ENCODE results near the gene CCDC6.

CCDC6 gene

DNA sequence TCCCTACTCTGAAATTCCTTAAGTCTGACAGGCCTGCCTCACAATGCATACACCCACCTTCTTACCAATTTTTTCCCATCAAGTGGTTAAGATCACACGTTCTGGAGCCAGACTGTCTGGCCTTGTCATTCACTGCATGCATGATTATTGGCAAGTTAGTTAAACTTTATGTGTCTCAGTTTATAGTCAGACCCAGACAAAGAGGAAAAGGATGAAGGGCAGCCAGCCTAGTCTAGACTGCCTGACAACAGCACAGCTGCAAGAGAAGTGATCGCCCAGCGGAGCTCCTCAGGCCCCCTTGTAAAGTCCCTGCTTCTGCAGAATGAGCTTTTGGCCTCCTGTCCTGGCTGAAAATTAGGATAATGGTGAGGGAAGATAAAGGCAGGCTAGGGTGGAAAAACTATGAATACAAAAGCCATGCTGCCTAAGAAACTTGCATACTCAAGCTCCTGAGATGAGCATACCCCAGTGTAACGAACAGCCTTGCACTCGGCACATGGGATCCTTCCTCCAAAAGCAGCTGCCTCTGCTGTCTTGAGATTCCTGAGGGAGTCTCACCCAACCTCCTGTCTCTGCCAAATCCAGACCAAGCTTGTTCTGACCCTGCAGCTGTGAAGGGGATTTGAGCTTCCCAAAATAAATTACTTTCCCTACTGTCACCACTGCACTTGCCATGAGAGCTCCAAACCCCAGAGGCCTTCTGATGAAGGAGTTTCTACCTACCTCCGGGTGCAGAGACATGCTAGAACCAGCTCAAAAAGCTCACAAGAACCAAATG, 126.4 kb downstream of the CCDC6 start:
- no peak for DNase-seq (ENCODE audit: low spot score)
- TF ChIP-seq CTCF (IDR thresholded peaks at IDR 0.05): no peak
- no peak overlapping the region for H3K27ac ChIP-seq

GRCh38 chr10:59774451-59774850, 131.9 kb downstream of the CCDC6 start:
- DNase-seq (ENCODE audit: low spot score): no peak
- no peak for TF ChIP-seq CTCF (IDR thresholded peaks at IDR 0.05)
- H3K4me3 ChIP-seq: no peak overlapping the region
- no peak overlapping the region for H3K27ac ChIP-seq

More for the DNA sequence above, 126.4 kb downstream of the CCDC6 start:
- no peak overlapping the region for H3K4me3 ChIP-seq

DNA sequence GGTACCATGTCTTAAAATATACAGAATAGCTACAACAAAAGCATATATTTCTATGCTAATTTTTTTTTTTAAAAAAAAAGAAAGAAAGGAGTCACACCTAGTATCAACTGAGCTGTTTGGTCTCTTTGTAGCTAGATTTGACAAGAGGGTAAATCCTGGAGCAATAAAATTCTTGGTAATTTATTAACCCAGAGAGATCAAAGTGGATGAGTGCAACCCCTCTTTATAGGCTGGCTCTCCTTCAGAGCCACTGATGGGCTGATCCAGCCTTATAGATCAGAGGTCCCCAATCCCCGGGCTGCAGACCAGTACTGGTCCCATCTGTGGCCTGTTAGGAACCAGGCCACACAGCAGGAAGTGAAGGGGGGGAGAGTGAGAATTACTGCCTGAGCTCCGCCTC, 133.3 kb downstream of the CCDC6 start:
- H3K27ac ChIP-seq: no peak overlapping the region
- no peak for TF ChIP-seq CTCF (IDR thresholded peaks at IDR 0.05)
- no peak for DNase-seq (ENCODE audit: low spot score)
- no peak overlapping the region for H3K4me3 ChIP-seq

DNA sequence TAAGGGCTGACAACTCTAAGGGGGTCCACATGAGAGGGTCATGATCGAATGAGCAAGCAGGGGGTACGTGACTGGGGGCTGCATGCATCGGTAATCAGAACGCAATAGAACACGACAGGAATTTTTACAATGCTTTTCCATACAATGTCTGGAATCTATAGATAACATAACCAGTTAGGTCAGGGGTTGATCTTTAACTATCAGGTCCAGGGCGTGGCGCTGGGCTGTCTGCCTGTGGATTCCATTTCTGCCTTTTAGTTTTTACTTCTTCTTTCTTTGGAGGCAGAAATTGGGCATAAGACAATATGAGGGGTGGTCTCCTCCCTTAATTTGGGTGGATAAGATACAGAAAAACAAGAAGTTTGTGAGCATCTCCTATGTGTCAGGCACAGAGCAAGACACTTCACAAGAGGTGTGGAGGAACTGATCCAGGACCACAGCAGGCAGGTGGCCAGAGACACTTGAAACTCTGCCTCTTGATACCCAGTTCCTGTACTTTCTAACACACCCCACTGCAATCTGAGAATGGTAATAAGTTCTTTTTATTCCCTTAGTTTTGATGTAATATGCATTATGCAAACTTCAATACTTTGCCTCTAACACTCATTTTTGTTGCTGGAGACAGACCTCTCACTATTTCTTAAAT, 135.1 kb downstream of the CCDC6 start:
- DNase-seq (ENCODE audit: low spot score): no peak
- TF ChIP-seq CTCF (IDR thresholded peaks at IDR 0.05): no peak
- no peak overlapping the region for H3K4me3 ChIP-seq
- no peak overlapping the region for H3K27ac ChIP-seq

DNA sequence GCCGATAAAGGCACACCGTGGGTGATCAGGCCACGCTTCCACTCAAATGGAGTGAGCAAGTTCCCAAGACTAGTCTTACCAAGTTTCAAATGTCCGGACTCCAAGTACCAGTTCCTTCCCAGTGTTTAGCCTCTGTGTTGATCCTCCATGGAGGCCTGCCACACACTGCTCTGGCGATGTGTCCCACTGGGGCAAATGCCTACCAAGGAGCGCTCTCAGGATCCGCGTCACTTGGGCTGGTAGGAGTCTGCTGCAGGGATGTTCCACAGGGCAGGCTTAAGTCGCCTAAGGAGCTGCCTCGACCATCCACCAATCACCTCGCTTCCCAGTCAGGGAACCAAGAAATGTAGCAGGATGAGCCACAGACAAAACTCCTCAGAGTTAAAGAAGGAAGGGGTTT, 135.7 kb downstream of the CCDC6 start:
- no peak for TF ChIP-seq CTCF (IDR thresholded peaks at IDR 0.05)
- H3K27ac ChIP-seq: no peak overlapping the region
- DNase-seq (ENCODE audit: low spot score): no peak
- H3K4me3 ChIP-seq: no peak overlapping the region

GRCh38 chr10:59762505-59762904, 143.9 kb downstream of the CCDC6 start:
- no peak for DNase-seq (ENCODE audit: low spot score)
- no peak overlapping the region for H3K27ac ChIP-seq
- TF ChIP-seq CTCF (IDR thresholded peaks at IDR 0.05): no peak
- no peak overlapping the region for H3K4me3 ChIP-seq

DNA sequence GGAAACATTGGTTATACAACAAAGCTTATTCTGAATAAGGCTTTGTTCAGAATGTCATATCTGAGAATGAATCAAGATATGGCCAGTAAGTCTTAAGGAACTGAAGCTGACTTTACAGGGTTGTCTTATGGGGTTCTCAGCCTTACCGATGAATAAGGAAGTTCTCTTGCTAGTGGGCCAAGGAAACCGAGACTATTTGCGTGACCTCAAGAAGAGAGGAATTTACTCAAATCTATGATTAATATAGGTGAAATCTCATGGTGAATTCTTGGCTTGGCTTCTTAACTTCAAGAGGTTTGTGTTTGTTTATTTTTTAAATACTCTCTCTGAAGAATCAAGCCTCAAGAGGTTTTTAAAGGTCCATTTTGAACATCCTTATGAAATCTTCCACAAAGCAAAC, 148.4 kb downstream of the CCDC6 start:
- Histone ChIP-seq H3K4me3 (no peak overlapping the region), H3K27ac (no peak overlapping the region)
- no peak for TF ChIP-seq CTCF (IDR thresholded peaks at IDR 0.05)
- no peak for DNase-seq (ENCODE audit: low spot score)

All from coronary artery (tissue), 2 donors.